Upper lobe of left lung (tissue), 4 donors: ENCODE data around the gene TCP11.

Source experiments
- CTCF ChIP-seq, 6 experiments: fragments of 450-650 bp in 4 of 6; fragments of 200-600 bp in 2 of 6; sonication (generic) in 2 of 6; IDR thresholded peaks; one replicate each; pipeline ENCODE4 v1.5.1; 2016 to 2019; ENCODE audit warnings: antibody characterized with exemption in 6 of 6
- POLR2A ChIP-seq, 4 donors: fragments of 450-650 bp; IDR thresholded peaks; one replicate each; pipeline ENCODE4 v1.5.1; 2016 to 2017; ENCODE audit warnings: antibody characterized with exemption in 4 of 4, mild to moderate bottlenecking in 2 of 4
- POLR2AphosphoS5 ChIP-seq, 2 donors: sonication (generic); formaldehyde crosslinking; IDR thresholded peaks; one replicate each; pipeline ENCODE4 v1.5.1; 2017; ENCODE audit warnings: antibody characterized with exemption in 2 of 2

DNA sequence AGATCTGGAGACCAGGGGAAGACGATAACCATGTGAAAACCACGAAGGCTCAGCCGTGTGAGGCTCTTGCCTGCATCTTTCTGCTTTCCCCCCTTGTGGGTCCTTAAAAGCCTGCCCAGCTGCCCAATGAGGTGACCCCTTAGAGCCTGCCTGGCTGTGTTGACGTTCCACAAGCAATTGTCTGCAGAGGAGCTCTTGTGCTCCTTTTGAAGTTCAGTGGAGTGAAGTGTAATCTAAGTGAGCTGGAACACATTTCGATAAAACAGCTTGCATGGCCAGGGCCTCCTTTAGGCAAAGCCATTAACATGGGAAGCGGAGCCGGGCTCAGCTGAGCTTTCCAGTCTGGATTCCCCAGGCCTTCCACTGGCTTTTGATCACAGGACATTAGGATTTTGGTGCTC is 27.3 kb upstream of the TCP11 start:
- TF ChIP-seq CTCF (IDR thresholded peaks at IDR 0.05) (no peak), POLR2A (IDR thresholded peaks at IDR 0.05) (no peak), POLR2AphosphoS5 (IDR thresholded peaks at IDR 0.05) (no peak)
